ENCODE data around the gene GSN. TPM values are rescaled to one million over a fixed set of nuclear protein-coding genes. Genes with fewer than 3 reads are reported as not detected.

Gene GSN
- total RNA-seq, 4 donors from 2014 or later: 628 to 986 (median 782) TPM

- Histone ChIP-seq H3K4me1 (peaks cover 35 to 99% (median 72%) of the 10 kb centered on the region in 4 donors), H3K36me3 (peaks cover 0 to 5% (median 0%) of the 10 kb centered on the region in 4 donors), H3K9me3 (no peaks in the 10 kb centered on the region), H3K4me3 (no peak overlapping the region), H3K27ac (peak overlapping the region; percentile 72 to 96 (median 84)), H3K27me3 (no peaks in the 10 kb centered on the region)
- 22 to 29% methylated on average over 5 of the region's 5 CpGs for WGBS, 2 donors (ENCODE audit: low coverage in 1 of 2)
- TF ChIP-seq EP300 (IDR thresholded peaks at IDR 0.05; ENCODE audit: low read depth): no peak
- TF ChIP-seq, protein P1, sequence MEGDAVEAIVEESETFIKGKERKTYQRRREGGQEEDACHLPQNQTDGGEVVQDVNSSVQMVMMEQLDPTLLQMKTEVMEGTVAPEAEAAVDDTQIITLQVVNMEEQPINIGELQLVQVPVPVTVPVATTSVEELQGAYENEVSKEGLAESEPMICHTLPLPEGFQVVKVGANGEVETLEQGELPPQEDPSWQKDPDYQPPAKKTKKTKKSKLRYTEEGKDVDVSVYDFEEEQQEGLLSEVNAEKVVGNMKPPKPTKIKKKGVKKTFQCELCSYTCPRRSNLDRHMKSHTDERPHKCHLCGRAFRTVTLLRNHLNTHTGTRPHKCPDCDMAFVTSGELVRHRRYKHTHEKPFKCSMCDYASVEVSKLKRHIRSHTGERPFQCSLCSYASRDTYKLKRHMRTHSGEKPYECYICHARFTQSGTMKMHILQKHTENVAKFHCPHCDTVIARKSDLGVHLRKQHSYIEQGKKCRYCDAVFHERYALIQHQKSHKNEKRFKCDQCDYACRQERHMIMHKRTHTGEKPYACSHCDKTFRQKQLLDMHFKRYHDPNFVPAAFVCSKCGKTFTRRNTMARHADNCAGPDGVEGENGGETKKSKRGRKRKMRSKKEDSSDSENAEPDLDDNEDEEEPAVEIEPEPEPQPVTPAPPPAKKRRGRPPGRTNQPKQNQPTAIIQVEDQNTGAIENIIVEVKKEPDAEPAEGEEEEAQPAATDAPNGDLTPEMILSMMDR (IDR thresholded peaks at IDR 0.05): no peak
- no peak for TF ChIP-seq POLR2AphosphoS5 (IDR thresholded peaks at IDR 0.05)
- no peak for TF ChIP-seq POLR2A (IDR thresholded peaks at IDR 0.05)
- intact Hi-C loops (cut with DNase I; ENCODE audit: low total_unique reads): no loop called here
- DNase-seq: peak; percentile 31
- in situ Hi-C loops (cut with MboI; ENCODE audit: low pct_ligation_motif_present in 1 of 4, low pct_unique_long_range_greater_than_20kb in 1 of 4, low sequenced_read_pairs in 3 of 4): no loop called here
These were observed 86.2 kb downstream of the GSN start for GRCh38 chr9:121354141-121354540.

GRCh38 chr9:121354762-121355161, 86.8 kb downstream of the GSN start:
- TF ChIP-seq POLR2AphosphoS5 (IDR thresholded peaks at IDR 0.05) (no peak), POLR2A (IDR thresholded peaks at IDR 0.05) (no peak), EP300 (IDR thresholded peaks at IDR 0.05; ENCODE audit: low read depth) (no peak)
- TF ChIP-seq, protein P1 (IDR thresholded peaks at IDR 0.05): no peak
- H3K4me1 ChIP-seq: peaks cover 39 to 99% (median 72%) of the 10 kb centered on the region in 4 donors
- no peaks in the 10 kb centered on the region for H3K27me3 ChIP-seq
- intact Hi-C loops (cut with DNase I; ENCODE audit: low total_unique reads): no loop called here
- in situ Hi-C loops (cut with MboI; ENCODE audit: low pct_ligation_motif_present in 1 of 4, low pct_unique_long_range_greater_than_20kb in 1 of 4, low sequenced_read_pairs in 3 of 4): no loop called here
- peak overlapping the region; percentile 72 to 96 (median 84) for H3K27ac ChIP-seq
- 69% methylated on average over 5 of the region's 5 CpGs; no CpG with 5 or more reads in 1 of the 2 donors for WGBS, 2 donors (ENCODE audit: low coverage in 1 of 2)
- peaks cover 0 to 5% (median 0%) of the 10 kb centered on the region in 4 donors for H3K36me3 ChIP-seq
- DNase-seq: no peak
- H3K4me3 ChIP-seq: no peak overlapping the region
- H3K9me3 ChIP-seq: no peaks in the 10 kb centered on the region

DNA sequence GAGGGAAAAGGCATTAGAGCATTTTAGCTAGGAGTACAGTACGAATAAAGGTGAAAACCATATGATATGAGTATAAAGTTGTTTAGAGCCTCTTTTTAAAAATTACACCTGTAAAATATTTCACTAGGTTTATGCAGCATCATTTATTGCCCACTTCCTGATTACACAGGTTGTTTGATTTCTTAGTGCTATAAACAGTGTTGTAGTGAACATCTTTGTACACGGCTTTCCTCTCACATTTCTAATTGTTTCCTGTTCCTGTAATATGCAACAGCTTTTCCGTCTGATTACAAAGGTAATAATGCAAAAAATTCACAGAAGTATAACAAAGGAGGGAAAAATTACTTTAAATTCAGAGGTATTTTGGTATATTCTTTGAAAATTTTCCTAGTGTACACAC, 89.0 kb downstream of the GSN start:
- Histone ChIP-seq H3K9me3 (no peaks in the 10 kb centered on the region), H3K27ac (peak overlapping the region; percentile 76 to 96 (median 92)), H3K36me3 (peaks cover 0 to 5% (median 0%) of the 10 kb centered on the region in 4 donors), H3K4me1 (peaks cover 33 to 96% (median 69%) of the 10 kb centered on the region in 4 donors), H3K27me3 (no peaks in the 10 kb centered on the region), H3K4me3 (no peak overlapping the region)
- 44 to 50% methylated on average over 3 of the region's 3 CpGs for WGBS, 2 donors (ENCODE audit: low coverage in 1 of 2)
- no peak for TF ChIP-seq POLR2A (IDR thresholded peaks at IDR 0.05)
- peak in 1 of 3 donors; percentile 53 for TF ChIP-seq POLR2AphosphoS5 (IDR thresholded peaks at IDR 0.05)
- TF ChIP-seq, protein P1 (IDR thresholded peaks at IDR 0.05): no peak
- DNase-seq: no peak
- intact Hi-C loops (cut with DNase I; ENCODE audit: low total_unique reads) (no loop called here), in situ Hi-C loops (cut with MboI; ENCODE audit: low pct_ligation_motif_present in 1 of 4, low pct_unique_long_range_greater_than_20kb in 1 of 4, low sequenced_read_pairs in 3 of 4) (no loop called here)

DNA sequence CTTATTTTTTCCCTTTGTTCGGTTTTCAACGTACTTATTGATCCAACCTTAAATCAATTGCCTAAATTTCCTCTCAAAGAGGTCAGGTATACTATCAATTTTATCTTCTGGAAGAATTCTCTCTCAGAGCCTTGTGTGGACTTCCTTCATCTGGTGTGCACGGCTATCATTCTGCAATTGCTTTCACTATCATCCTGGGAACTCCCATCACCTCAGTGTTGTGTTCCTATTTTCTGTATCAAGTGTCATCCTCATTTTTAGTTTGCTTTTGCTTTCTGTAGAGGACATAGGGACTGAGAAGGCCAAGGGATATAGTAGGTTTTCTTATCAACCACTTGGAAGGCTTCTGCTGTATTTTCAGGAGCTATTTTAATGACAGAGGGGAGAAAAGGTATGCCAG, 90.8 kb downstream of the GSN start:
- H3K4me3 ChIP-seq: no peak overlapping the region
- no peaks in the 10 kb centered on the region for H3K27me3 ChIP-seq
- no peaks in the 10 kb centered on the region for H3K9me3 ChIP-seq
- intact Hi-C loops (cut with DNase I; ENCODE audit: low total_unique reads): no loop called here
- peaks cover 36 to 96% (median 75%) of the 10 kb centered on the region in 4 donors for H3K4me1 ChIP-seq
- 50 to 58% methylated on average over 3 of the region's 3 CpGs for WGBS, 2 donors (ENCODE audit: low coverage in 1 of 2)
- no peaks in the 10 kb centered on the region for H3K36me3 ChIP-seq
- peak overlapping the region; percentile 92 to 96 (median 92) for H3K27ac ChIP-seq
- TF ChIP-seq, protein P1 (IDR thresholded peaks at IDR 0.05): no peak
- TF ChIP-seq EP300 (IDR thresholded peaks at IDR 0.05; ENCODE audit: low read depth) (no peak), POLR2A (IDR thresholded peaks at IDR 0.05) (no peak)
- in situ Hi-C loops (cut with MboI; ENCODE audit: low pct_ligation_motif_present in 1 of 4, low pct_unique_long_range_greater_than_20kb in 1 of 4, low sequenced_read_pairs in 3 of 4): no loop called here
- DNase-seq: no peak

All from transverse colon (tissue), 4 donors.